Endothelial cell (in vitro differentiated cells): ENCODE results near the gene NHS. TPM values are rescaled to one million over a fixed set of nuclear protein-coding genes. Genes with fewer than 3 reads are reported as not detected.
A peak's percentile ranks its signal among the peaks of the same experiment; 100 is the strongest.

Experiments
- DNase-seq: peaks from one replicate; pipeline ENCODE4 v3.0.0; 2021; ENCODE audit warnings: low spot score
- H3K27ac Mint-ChIP-seq: one replicate; pipeline ENCODE4 v1.8.0; 2021; ENCODE audit warnings: mixed read lengths, inconsistent platforms; ENCODE audit not compliant: unreplicated experiment
- H3K27me3 Mint-ChIP-seq: one replicate; pipeline ENCODE4 v1.8.0; 2021; ENCODE audit warnings: mild to moderate bottlenecking, moderate library complexity, mixed read lengths, inconsistent platforms; ENCODE audit not compliant: unreplicated experiment
- H3K36me3 Mint-ChIP-seq: one replicate; pipeline ENCODE4 v1.8.0; 2021; ENCODE audit warnings: mild to moderate bottlenecking, low read depth, mixed read lengths, inconsistent platforms; ENCODE audit not compliant: unreplicated experiment
- H3K4me1 Mint-ChIP-seq: one replicate; pipeline ENCODE4 v1.8.0; 2021; ENCODE audit warnings: mild to moderate bottlenecking, mixed read lengths, inconsistent platforms; ENCODE audit not compliant: unreplicated experiment
- H3K4me3 Mint-ChIP-seq: one replicate; pipeline ENCODE4 v1.8.0; 2021; ENCODE audit warnings: mild to moderate bottlenecking, mixed read lengths, inconsistent platforms; ENCODE audit not compliant: unreplicated experiment
- H3K9me3 Mint-ChIP-seq: one replicate; pipeline ENCODE4 v1.8.0; 2021; ENCODE audit warnings: mixed read lengths, inconsistent platforms; ENCODE audit not compliant: unreplicated experiment
- total RNA-seq: library from RNA; stranded (reverse); fragmentation: NEBNext Ultra II Directional; extraction: Animal tissue kit (Norgen Biotek cat#: 25700); gene quantifications from one replicate; pipeline ENCODE4 v1.2.1, GENCODE V29; 2021; ENCODE audit not compliant: unreplicated experiment
- TF ChIP-seq, protein P1 (sequence below): fragments of 200-600 bp; sonication (generic); IDR thresholded peaks from one replicate; pipeline ENCODE4 v1.5.0; 2021; ENCODE audit warnings: antibody characterized with exemption; ENCODE audit not compliant: unreplicated experiment

Gene NHS
- total RNA-seq, 1 donor from 2014 or later = 5.3 TPM

DNA sequence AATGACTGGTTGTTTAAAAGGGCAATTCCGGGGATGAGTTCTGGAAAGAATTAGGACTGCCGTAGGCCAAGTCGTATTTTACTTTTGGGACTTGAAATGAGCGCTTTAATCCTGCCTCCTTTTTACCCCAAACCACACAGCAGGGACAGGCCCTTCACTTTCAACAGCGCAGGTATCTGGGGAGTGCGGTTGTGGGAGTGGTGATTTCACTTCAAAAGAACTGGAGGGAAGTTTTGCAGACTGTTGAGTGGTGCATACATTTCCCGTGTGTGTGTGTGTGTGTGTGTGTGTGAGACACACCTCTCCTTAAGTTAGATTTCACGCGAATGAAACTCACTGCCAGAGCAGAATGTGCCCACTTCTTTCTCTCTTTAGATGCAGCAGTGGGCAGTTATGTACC lies 2.8 kb downstream of the NHS start:
- Mint-ChIP-seq H3K36me3 (no peaks in the 10 kb centered on the region), H3K4me3 (peak overlapping the region; percentile 71), H3K4me1 (peaks cover 5% of the 10 kb centered on the region), H3K27ac (no peak overlapping the region), H3K27me3 (peaks cover 3% of the 10 kb centered on the region), H3K9me3 (no peaks in the 10 kb centered on the region)
- TF ChIP-seq, protein P1, sequence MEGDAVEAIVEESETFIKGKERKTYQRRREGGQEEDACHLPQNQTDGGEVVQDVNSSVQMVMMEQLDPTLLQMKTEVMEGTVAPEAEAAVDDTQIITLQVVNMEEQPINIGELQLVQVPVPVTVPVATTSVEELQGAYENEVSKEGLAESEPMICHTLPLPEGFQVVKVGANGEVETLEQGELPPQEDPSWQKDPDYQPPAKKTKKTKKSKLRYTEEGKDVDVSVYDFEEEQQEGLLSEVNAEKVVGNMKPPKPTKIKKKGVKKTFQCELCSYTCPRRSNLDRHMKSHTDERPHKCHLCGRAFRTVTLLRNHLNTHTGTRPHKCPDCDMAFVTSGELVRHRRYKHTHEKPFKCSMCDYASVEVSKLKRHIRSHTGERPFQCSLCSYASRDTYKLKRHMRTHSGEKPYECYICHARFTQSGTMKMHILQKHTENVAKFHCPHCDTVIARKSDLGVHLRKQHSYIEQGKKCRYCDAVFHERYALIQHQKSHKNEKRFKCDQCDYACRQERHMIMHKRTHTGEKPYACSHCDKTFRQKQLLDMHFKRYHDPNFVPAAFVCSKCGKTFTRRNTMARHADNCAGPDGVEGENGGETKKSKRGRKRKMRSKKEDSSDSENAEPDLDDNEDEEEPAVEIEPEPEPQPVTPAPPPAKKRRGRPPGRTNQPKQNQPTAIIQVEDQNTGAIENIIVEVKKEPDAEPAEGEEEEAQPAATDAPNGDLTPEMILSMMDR = no peak
- no peak for DNase-seq

- peaks cover 5% of the 10 kb centered on the region for H3K4me1 Mint-ChIP-seq
- no peaks in the 10 kb centered on the region for H3K9me3 Mint-ChIP-seq
- H3K27ac Mint-ChIP-seq = no peak overlapping the region
- DNase-seq = no peak
- TF ChIP-seq, protein P1 = no peak
- H3K4me3 Mint-ChIP-seq = no peak overlapping the region
- no peaks in the 10 kb centered on the region for H3K36me3 Mint-ChIP-seq
- H3K27me3 Mint-ChIP-seq = peaks cover 3% of the 10 kb centered on the region
These were observed 5.2 kb downstream of the NHS start for GRCh38 chrX:17380221-17380620.

GRCh38 chrX:17390419-17390850 lies 15.4 kb downstream of the NHS start:
- TF ChIP-seq, protein P1 = no peak
- Mint-ChIP-seq H3K36me3 (no peaks in the 10 kb centered on the region), H3K9me3 (no peaks in the 10 kb centered on the region), H3K4me3 (no peak overlapping the region), H3K4me1 (no peaks in the 10 kb centered on the region), H3K27ac (no peak overlapping the region), H3K27me3 (no peaks in the 10 kb centered on the region)
- no peak for DNase-seq

DNA sequence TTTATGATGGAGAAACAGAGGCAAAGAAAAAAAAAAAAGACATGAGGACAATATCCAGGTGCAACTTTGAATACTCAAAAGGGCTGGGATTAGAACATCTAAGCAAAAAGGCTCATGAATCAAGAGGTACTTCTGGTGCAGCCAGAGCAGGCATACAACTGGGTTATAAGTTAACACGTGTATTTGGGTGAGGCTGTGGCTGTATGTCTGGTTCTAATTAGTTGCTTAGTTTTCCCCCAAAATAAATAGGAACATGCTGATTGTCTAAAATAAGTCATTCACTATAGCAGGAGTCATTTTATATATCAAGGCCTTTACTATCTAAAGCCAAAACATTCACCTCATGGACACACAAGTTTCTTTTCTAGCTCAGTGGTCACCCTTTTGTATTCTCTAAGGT lies 20.2 kb downstream of the NHS start:
- Mint-ChIP-seq H3K36me3 (no peaks in the 10 kb centered on the region), H3K4me1 (peaks cover 3% of the 10 kb centered on the region), H3K9me3 (no peaks in the 10 kb centered on the region), H3K27me3 (peaks cover 1% of the 10 kb centered on the region), H3K4me3 (no peak overlapping the region), H3K27ac (no peak overlapping the region)
- TF ChIP-seq, protein P1 = no peak
- no peak for DNase-seq

GRCh38 chrX:17397074-17397473 lies 22.1 kb downstream of the NHS start:
- Mint-ChIP-seq H3K36me3 (no peaks in the 10 kb centered on the region), H3K4me1 (peaks cover 3% of the 10 kb centered on the region), H3K27me3 (peaks cover 1% of the 10 kb centered on the region), H3K9me3 (no peaks in the 10 kb centered on the region), H3K4me3 (no peak overlapping the region), H3K27ac (no peak overlapping the region)
- TF ChIP-seq, protein P1 = no peak
- no peak for DNase-seq
